ENCODE data around the gene WDFY2. TPM values are rescaled to one million over a fixed set of nuclear protein-coding genes. Genes with fewer than 3 reads are reported as not detected.

The WDFY2 gene
- total RNA-seq, 4 donors from 2014 or later: 7.7 to 23.3 (median 18.2) TPM

DNA sequence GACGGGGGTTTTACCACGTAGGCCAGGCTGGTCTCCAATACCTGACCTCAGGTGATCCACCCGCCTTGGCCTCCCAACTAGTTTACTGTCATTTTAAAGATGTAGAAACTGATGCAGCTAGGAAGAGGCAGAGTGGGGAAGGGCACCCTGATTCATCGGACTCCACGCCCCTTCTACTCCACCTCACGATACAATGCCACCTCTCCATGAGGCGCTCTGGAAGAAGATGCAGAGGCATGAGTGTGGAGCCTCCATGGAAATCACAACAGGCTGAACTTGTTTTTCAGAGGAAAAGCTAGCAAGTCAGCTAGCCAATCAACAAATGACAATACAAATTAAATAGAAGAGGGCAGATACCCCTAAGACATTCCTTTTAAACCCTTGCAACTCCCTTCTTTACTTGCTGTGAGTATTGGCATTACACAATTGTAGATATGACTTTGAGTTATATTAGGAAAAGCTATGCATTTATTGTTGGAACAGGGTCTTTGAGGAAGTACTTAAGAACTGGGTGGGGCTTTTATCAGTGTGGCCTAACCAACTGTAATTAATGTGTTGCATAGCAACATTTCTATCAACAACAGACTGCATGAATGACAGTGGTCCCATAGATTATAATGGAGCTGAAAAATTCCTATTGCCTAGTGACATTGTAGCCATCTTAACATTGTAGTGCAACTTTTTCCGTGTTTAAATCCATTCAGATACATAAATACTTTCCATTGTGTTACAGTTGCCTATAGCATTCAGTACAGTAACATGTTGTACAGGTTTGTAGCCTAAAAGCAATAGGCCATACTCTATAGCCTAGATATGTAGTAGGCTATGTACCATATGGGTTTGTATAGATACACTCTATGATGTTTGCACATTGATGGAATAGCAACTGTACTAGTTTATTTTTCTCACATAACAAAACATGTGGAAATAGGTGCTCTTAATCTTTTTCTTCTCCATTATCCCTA lies 17.6 kb downstream of the WDFY2 start:
- H3K9me3 ChIP-seq: no peaks in the 10 kb centered on the region
- TF ChIP-seq POLR2A (IDR thresholded peaks at IDR 0.05): no peak
- TF ChIP-seq, protein P1, sequence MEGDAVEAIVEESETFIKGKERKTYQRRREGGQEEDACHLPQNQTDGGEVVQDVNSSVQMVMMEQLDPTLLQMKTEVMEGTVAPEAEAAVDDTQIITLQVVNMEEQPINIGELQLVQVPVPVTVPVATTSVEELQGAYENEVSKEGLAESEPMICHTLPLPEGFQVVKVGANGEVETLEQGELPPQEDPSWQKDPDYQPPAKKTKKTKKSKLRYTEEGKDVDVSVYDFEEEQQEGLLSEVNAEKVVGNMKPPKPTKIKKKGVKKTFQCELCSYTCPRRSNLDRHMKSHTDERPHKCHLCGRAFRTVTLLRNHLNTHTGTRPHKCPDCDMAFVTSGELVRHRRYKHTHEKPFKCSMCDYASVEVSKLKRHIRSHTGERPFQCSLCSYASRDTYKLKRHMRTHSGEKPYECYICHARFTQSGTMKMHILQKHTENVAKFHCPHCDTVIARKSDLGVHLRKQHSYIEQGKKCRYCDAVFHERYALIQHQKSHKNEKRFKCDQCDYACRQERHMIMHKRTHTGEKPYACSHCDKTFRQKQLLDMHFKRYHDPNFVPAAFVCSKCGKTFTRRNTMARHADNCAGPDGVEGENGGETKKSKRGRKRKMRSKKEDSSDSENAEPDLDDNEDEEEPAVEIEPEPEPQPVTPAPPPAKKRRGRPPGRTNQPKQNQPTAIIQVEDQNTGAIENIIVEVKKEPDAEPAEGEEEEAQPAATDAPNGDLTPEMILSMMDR (IDR thresholded peaks at IDR 0.05): no peak
- intact Hi-C loops (cut with DNase I): no loop called here
- H3K27ac ChIP-seq: peak overlapping the region in 1 of 4 donors; percentile 30
- peaks cover 0 to 6% (median 0%) of the 10 kb centered on the region in 3 donors for H3K36me3 ChIP-seq
- no peak overlapping the region for H3K4me3 ChIP-seq
- H3K27me3 ChIP-seq: no peaks in the 10 kb centered on the region
- WGBS, 2 donors: 70 to 91% methylated on average over 6 to 7 of the region's 8 CpGs
- H3K4me1 ChIP-seq: peaks cover 0 to 70% (median 0%) of the 10 kb centered on the region in 3 donors
- DNase-seq: no peak

DNA sequence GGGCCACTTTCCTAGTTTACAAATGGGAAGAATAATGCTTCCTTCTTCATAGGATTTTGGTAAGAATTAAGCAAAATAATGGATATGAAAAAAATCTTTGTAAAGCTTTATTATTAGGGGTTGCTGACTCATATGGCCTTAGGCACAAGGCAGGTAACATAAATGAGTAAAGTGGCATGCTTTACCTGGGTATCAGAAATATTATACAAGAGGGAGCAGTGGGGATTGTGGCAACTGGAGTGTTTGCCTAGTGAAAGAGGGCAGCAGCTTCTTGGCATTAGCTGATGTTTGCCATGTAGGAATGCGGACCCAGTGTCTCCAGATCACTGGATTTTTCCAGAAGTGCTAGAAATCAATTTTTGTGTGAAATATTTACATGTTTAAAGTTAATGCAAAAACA lies 19.5 kb downstream of the WDFY2 start:
- no peak for DNase-seq
- TF ChIP-seq, protein P1 (IDR thresholded peaks at IDR 0.05): no peak
- TF ChIP-seq POLR2A (IDR thresholded peaks at IDR 0.05): no peak

DNA sequence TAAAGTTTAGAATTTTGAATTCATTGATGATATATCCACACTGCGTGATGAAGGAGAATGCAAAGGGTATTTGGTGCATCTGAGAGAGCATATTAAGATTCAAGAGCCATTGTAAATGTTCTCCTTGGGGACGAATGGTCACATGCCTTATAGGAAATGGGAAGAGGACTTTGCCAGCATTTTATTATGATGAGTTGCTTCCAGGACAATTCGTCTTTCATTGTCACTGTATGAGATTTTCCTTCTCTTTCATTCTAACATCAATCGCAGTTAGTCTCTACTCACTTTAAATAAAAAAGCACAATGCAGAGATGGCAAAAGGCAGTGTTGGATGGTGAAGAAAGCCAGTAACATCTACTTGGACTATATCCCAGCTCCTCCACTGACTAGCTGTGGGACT lies 21.4 kb downstream of the WDFY2 start:
- 46 to 59% methylated on average over 4 of the region's 4 CpGs for WGBS, 2 donors
- no peak for DNase-seq
- Histone ChIP-seq H3K4me3 (no peak overlapping the region), H3K27ac (no peak overlapping the region), H3K4me1 (peaks cover 0 to 54% (median 0%) of the 10 kb centered on the region in 3 donors), H3K27me3 (no peaks in the 10 kb centered on the region), H3K36me3 (peaks cover 0 to under 1% (median 0%) of the 10 kb centered on the region in 3 donors), H3K9me3 (no peaks in the 10 kb centered on the region)
- intact Hi-C loops (cut with DNase I): no loop called here
- TF ChIP-seq, protein P1 (IDR thresholded peaks at IDR 0.05): no peak
- no peak for TF ChIP-seq POLR2A (IDR thresholded peaks at IDR 0.05)

More for the DNA sequence above, 19.5 kb downstream of the WDFY2 start:
- Histone ChIP-seq H3K27me3 (no peaks in the 10 kb centered on the region), H3K36me3 (peaks cover 0 to 6% (median 0%) of the 10 kb centered on the region in 3 donors), H3K27ac (no peak overlapping the region), H3K9me3 (no peaks in the 10 kb centered on the region), H3K4me1 (peaks cover 0 to 64% (median 0%) of the 10 kb centered on the region in 3 donors), H3K4me3 (no peak overlapping the region)
- 60 to 63% methylated on average over 1 of the region's 1 CpG for WGBS, 2 donors
- intact Hi-C loops (cut with DNase I): no loop called here

DNA sequence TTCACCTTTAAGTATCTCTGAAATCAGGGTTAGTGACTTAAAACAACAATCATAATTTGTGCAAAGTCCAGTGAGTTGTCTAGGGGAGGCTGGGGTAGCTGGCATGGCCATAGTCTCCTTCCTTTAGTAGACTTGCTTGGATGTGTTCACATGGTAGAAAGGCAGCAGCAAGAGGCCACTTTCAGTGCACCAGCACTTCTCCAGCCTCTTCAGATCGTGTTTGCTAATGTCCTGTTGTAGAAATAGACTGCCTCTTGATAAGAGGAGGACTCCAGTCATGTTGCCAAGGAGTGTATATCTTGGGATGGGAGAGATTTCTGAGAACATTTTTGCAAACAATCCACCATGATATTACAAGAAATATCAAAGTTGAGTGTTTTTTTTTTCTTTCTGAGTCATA lies 22.9 kb downstream of the WDFY2 start:
- TF ChIP-seq POLR2A (IDR thresholded peaks at IDR 0.05): no peak
- TF ChIP-seq, protein P1 (IDR thresholded peaks at IDR 0.05): no peak
- 55 to 77% methylated on average over 1 of the region's 1 CpG for WGBS, 2 donors
- intact Hi-C loops (cut with DNase I): no loop called here
- DNase-seq: no peak
- Histone ChIP-seq H3K9me3 (no peaks in the 10 kb centered on the region), H3K27ac (no peak overlapping the region), H3K4me1 (peaks cover 0 to 42% (median 0%) of the 10 kb centered on the region in 3 donors), H3K36me3 (no peaks in the 10 kb centered on the region), H3K27me3 (no peaks in the 10 kb centered on the region), H3K4me3 (no peak overlapping the region)

DNA sequence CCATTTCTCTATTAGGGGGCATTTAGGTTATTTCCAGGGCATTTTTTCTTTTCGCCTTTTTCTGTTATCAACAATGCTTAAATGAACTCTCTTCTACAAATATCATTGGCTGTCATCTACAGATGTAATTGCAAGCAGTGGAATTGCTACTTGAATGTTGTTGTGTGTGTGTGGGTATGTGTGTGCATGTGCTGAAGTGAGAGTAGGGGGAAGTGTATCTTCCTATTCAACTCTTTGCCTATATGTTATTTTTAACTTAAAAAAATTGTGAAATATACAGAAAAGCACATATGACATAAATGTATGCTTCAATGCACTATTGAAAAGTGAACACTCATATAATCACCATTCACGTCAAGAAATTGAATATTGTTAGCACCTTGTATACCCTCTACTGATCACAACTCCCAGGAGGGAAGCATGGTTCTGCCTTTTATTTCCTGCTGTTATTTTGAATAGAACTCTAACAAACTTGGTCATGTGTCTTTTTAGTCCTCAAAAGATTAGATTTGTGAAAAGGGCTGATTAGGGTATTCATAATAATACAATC lies 24.7 kb downstream of the WDFY2 start:
- intact Hi-C loops (cut with DNase I): no loop called here
- no peak overlapping the region for H3K4me3 ChIP-seq
- DNase-seq: no peak
- H3K27ac ChIP-seq: no peak overlapping the region
- H3K9me3 ChIP-seq: no peaks in the 10 kb centered on the region
- H3K4me1 ChIP-seq: peaks cover 0 to 25% (median 0%) of the 10 kb centered on the region in 3 donors
- no peak for TF ChIP-seq POLR2A (IDR thresholded peaks at IDR 0.05)
- TF ChIP-seq, protein P1 (IDR thresholded peaks at IDR 0.05): no peak
- 82 to 94% methylated on average over 2 of the region's 2 CpGs for WGBS, 2 donors
- H3K36me3 ChIP-seq: no peaks in the 10 kb centered on the region
- no peaks in the 10 kb centered on the region for H3K27me3 ChIP-seq
